HG03439 (cell line): ENCODE data around the gene ATP6V0D1.
"Not testable (repeated sequence)": the region's sequence is repeated elsewhere in the genome, so short reads cannot be mapped to it uniquely, and the experiment has no call there.

ENCODE experiments used
- ATAC-seq: cut with Tn5 transposase; IDR thresholded peaks from one replicate; pipeline ENCODE4 v1.9.1; 2021; ENCODE audit warnings: mild to moderate bottlenecking, moderate library complexity; ENCODE audit not compliant: unreplicated experiment

Gene ATP6V0D1

DNA sequence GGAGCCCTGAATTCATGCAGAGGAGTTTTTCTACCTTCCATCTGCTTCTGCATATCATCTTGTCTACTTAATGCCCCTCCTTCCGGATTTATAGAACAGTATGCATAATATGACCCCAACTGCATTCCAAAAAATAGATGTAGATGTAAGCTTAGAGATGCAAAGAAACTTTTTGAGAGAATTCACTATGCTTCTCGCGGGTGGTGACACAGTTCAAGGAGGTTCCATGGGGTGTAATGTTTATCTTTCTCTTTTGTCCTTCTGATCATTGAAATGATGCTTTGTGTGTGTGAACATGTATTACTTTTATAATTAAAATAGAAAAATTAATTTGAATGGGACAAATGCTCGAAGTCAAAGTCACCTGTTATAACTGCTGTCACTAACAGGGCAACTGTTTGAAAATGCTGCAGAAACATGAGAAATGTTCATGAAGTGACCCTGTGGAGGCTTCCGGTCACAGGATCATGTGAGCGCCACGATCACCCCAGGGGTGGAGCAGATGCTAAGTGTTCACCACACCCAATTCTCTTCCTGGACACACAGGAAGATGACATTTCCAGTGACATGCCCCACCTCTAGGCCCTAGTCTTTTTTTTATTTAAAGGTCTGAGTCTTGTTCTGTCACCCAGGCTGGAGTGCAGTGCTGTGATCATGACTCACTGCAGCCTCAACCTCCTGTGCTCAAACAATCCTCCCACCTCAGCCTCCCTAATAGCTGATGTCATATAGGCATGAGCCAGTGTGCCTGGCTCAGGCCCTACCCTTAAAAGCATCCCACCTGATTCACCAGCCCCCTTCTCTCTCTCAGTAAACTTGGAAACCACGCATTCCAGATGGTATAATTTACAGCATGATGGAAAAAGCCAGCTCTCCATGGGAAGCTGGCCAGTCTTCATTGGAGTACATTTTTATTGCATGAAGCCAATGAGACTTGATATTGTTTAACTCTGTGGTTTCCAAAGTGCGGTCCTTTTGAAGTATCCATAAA, 23.4 kb upstream of the ATP6V0D1 start:
- ATAC-seq, result peak; percentile 54

DNA sequence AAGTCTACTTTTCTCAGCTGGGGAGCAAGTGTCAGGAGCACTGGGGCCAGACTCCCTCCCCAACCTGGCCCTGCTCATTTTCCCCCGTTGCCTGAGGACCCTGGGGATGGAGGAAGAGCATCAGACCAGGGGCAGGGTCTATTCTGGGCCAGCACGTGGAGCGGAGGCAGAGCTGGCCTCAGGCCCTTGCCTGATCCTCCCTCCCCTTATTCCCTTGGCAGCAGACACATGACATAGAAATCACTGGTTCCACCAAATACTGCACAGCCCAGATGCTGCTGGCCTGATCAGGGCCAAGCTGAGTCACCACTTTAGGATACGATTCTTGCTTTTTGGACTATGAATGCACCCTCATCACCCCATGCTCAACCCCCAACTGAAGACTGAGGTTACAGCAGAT, 18.1 kb upstream of the ATP6V0D1 start:
- ATAC-seq, result no peak

DNA sequence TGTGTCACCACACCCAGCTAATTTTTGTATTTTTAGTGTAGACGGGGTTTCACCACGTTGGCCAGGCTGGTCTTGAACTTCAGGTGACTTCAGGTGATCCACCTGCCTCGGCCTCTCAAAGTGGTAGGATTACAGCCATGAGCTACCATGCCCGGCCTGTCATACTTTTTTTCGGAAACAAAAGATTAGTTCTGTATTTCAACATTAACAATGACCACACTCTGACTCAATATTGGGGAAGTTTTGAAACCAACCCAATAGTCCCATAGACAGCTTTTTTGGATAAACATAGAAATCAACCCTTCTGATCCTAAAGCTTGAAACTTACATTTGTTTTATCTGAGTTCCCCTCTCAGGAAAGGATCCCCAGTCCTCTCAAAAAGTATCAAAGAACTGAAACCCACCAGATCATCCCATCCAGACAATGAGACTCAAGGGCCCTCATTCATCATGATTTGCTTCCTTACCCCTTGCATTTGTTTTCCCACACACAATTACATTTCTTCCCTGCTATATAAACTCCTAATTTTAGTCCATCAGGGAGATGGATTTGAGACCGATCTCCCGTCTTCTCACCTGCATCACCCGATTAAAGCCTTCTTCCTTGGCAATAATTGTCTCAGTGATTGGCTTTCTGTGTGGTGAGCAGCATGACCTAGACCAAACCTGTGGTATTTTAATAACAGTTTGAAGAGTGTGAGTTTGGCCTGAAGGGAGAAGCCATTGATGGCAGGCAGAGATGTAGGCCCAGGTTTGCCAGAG, 9.6 kb upstream of the ATP6V0D1 start:
- ATAC-seq, result no peak

DNA sequence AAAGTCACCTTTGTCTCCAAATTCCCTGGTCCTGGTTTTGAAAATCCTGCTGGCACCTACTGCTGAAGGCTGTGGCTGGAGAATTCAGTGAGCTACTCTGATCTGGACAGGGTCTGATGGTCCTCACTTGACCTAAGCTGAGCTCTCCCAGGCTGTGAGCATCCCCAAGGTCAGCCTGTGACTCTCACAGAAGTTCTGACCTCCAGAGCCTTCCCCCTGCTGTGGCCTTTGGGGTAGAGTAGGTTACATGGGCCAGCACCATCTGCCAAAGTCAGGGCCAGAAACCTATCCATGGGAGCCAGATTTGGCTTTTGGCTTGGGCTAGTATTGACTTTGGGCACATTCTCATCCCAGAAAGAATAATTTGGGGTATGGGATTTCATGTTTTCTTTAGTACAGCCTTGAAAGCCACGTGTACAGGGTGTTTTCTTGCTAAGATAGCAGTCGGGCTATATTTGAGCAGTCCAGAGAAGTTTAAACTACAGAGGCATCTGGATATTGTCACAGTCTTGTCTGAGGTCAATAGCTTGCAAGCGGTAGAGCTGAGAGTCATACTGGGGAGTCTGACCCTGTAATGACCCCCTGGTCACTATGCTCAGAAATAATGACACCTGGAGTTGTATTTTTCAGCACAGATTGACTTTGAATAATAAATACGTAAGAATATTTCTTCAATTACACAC, 8.6 kb upstream of the ATP6V0D1 start:
- ATAC-seq, result no peak

DNA sequence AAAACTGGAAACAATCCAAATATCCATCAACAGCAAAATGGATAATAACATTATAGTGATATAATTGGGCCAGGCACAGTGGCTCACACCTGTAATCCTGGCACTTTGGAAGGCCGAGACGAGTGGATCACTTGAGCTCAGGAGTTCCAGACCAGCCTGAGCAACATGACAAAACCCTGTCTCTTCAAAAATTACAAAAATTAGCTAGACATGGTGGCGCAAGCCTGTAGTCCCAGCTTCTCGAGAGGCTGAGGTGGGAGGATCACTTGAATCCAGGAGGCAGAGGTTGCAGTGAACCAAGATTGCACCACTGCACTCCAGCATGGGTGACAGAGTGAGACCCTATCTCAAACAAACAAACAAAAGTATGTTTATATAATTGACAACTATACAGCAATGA, 6.6 kb upstream of the ATP6V0D1 start:
- not testable (repeated sequence) for ATAC-seq

DNA sequence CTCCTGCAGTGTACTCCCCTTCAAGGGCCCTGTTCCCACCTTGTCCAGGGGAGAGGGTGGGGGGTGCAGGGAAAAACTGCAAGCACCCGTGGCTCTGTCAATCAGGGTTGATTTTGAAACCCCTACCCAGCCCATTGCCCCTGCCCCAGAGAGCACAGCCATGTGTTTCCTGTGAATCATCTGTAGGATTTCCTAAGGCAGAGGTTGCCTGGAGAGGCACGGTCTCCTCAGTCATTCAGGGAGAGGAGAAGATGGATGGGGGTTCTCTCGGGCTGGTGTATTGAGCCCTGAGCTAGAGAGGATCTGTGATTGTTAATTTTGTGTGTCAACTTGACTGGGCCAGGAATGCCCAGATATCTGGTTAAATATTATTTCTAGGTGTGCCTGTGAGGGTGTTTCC, 5.8 kb upstream of the ATP6V0D1 start:
- ATAC-seq, result no peak

DNA sequence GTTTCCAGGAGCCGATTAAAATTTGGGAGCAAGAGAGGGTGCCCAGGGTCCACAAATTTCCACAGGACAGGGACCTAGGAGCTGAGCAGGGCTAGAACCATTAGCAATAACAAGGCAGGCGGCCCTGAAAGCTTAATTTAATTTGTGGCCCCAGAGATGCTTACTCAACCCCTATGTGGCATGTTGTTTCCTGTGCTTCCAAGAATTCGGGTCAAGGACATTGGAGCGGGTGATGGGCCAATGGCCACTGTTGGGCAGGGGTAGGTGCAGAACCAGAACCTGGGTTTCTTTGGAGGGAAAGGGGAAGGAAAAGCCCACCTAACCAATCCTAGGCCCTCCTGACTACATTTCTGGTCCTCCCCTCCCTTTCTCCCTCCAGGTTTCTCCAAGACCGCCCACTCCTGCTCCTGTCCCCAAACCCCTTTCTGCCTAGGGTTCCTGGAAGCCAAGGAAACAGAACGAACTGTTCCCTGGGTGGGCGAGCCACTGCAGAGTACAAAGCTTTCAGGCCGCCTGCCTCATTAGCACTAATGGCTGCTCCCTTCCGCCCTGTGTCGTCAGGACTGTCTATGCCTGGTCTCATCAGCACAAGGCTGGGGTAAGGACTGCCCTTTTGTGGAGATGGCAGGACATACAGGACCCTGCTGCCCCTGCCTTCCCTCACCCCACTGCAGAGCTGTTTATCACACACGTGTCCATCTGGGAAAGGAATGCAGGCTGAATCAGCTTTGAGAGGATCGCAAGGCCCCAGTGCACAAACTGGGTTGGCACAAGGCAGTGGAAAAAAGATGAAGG, 3.0 kb upstream of the ATP6V0D1 start:
- ATAC-seq, result no peak

GRCh38 chr16:67483150-67483549, 2.2 kb upstream of the ATP6V0D1 start, which contains the start of gene AGRP:
AGRP (minus strand) TSS chr16:67483547; CDS start chr16:67483398, 149 bp downstream.
- ATAC-seq, result no peak

- ATAC-seq, result no peak
Observed at GRCh38 chr16:67482233-67482924, 1.4 kb upstream of the ATP6V0D1 start.

DNA sequence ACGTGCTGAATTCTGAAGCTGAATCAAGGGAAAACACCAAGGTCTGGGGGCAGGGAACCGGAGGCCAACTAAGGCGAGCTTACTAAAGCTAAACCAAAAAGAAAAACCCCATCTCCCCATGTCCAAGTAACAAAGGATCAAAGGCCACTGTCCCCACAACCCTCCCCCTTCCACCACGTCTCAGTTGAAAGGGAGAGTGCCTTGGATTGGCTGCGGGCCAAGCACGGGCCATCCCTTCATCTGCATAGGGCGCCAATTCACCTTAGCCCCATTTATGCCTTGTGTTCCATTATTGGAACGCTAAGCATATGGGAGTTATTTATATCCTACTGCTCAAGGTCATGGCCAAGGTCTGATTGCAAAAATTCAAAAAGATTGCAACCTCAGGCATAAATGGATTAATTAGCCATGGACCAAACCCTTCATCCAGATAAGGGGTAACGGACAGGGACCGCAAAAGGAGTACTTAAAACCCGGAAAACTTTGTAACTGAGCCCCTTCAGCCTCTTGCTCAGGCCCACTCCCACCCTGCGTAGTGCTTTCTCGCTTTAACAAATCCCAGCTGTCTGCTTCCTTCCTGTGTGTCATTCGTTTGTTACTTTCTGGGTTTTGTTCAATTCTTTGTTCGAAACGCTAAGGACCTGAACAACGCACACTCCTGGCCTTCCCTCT, 740 bp upstream of the ATP6V0D1 start:
- ATAC-seq, result peak; percentile 22

DNA sequence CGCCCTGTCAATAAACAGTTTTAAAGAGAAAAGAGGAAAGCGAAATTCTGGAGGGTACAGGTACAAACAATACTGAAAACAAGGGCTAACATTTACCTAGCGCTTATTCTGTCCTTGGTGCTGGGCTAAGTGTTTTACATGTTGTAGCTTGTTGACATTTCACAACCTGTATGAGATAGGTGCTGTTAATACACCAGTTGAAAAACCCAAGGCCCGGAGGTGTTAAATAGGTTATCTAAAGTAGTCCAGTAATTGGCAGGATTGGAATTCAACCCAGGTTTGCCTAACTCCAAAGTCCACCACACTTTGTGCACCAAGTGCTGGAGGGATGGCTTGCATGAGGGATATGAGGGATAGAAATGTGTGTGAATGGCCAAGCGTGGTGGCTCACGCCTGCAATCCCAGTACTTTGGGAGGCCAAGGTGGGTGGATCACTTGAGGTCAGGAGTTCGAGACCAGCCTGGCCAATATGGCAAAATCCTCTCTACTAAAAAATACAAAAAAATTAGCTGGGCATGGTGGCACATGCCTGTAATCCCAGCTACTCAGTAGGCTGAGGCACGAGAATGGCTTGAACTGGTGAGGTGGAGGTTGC, 2.9 kb downstream of the ATP6V0D1 start:
- no peak for ATAC-seq

DNA sequence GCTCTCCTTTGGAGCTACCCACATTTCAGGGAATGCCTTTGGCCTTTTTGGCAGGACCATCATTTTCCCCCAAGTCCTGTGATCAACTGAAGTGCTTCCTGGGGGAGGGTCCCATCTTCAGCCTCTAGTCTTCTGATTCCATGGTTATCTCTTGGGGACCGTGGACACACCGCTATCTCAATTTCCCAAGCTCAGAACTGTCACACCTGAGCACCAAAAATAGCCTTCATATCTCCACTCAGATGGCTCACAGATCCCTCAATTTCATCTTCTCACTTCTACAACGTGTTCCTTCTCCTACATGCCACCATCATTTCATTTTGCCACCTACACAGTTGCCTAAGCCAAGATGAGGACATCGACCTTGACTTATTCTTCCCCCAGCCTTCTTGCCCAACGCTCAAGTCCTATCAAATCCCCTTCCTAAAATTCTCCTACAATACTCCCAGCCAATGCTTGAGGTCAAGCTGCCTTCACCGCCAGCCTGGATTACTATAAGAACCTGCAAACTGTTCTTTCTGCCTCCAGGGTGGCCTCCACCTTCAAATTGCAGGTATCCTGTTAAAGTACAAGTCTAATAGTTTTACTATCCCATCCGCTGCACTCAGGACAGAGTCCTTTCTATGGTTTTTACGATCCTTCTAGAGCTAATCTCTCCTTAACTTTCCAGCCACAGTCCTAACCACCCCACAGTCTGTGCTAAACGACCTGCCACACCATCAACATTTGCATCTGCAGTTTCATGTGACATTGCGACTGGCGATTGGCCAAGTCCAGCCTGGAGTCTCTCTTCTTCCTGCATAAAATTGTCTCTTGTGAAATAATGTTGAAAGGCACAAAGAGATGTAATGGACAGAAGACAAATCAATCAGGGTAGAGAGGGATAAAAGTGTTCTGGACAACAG, 6.2 kb downstream of the ATP6V0D1 start:
- ATAC-seq, result no peak

DNA sequence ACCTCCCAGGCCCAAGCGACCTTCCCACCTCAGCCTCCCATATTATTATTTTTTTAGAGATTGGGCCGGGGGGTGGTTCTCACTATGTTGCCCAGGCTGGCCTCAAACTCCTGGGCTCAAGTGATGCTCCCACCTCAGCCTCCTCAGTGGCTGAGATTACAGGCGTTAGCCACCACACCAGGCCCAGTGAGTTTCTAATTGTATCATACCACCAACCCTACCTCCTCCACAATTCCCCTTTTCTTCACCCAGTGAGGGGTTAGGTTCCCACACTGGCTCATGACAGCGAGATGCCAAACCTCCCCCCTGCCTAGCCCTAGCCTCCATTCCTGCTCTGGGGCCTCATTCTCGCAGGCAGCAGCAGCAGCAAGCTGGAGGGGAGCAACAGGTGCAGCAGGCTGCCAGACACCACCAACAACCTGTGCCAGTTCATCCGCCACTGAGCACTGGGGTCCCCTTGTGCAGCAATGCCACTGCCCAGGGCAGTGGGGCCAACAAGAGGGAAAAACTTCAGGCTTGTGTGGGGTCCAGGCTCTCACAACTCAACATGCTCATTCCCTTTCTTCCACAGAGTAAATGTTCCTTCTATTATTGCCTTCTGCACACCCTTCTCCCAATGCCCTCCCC, 9.1 kb downstream of the ATP6V0D1 start:
- no peak for ATAC-seq

- ATAC-seq, result no peak
Observed at GRCh38 chr16:67470359-67470758, 10.6 kb downstream of the ATP6V0D1 start.

GRCh38 chr16:67468731-67469130, 12.2 kb downstream of the ATP6V0D1 start:
- no peak for ATAC-seq

DNA sequence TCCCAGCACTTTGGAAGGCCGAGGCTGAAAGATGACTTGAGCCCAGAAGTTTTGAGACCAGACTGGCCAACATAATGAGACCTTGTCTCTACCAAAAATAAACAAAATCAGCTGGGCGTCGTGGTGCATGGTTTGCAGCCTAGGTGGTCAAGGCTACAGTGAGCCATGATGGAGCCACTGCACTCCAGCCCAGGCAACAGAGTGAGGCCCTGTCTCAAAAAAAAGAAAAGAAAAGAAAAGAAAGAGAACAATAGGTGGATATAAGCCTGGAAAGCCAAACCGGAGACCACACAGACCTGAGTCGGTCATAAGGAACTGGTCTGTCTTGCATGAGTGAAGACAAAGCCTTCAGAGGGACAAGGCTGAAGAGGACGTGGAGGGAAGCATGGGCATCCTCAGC, 14.4 kb downstream of the ATP6V0D1 start:
- ATAC-seq, result no peak

- ATAC-seq, result no peak
Observed at GRCh38 chr16:67464565-67464964, 16.4 kb downstream of the ATP6V0D1 start.
